WTC11 (cell line): ENCODE measurements around the gene HECW1. TPM values are rescaled to one million over a fixed set of nuclear protein-coding genes. Genes with fewer than 3 reads are reported as not detected.

Experiments used
- ATAC-seq: fragments of 200-7000 bp; cut with Tn5 transposase; 2 replicates; pipeline ENCODE4 v1.10.0; 2021; ENCODE audit warnings: mild to moderate bottlenecking, moderate library complexity
- CTCF ChIA-PET: fragments of 300-600 bp; sonication (Branson Sonifier 250); formaldehyde crosslinking; loops from one replicate; lab custom pipeline; 2021; ENCODE audit warnings: antibody characterized with exemption; lab: Charles Lee
- POLR2A ChIA-PET: fragments of 350-600 bp; sonication (Branson Sonifier 250); formaldehyde crosslinking; loops from one replicate; lab custom pipeline; 2021; ENCODE audit warnings: antibody characterized with exemption; lab: Charles Lee
- DNase-seq: peaks from one replicate; pipeline ENCODE4 v3.0.0; 2021; ENCODE audit warnings: low spot score
- H3K27ac Mint-ChIP-seq: 2 replicates; pipeline ENCODE4 v1.8.0; 2021; ENCODE audit warnings: mixed read lengths
- H3K27me3 Mint-ChIP-seq: 2 replicates; pipeline ENCODE4 v1.8.0; 2021; ENCODE audit warnings: low read depth, mild to moderate bottlenecking, moderate library complexity, mixed read lengths
- H3K36me3 Mint-ChIP-seq: 2 replicates; pipeline ENCODE4 v1.8.0; 2021; ENCODE audit warnings: mixed read lengths
- H3K4me1 Mint-ChIP-seq: 2 replicates; pipeline ENCODE4 v1.8.0; 2022; ENCODE audit warnings: mixed read lengths
- H3K4me3 Mint-ChIP-seq: 2 replicates; pipeline ENCODE4 v1.8.0; 2021; ENCODE audit warnings: mild to moderate bottlenecking, moderate library complexity, mixed read lengths
- H3K9me3 Mint-ChIP-seq: 2 replicates; pipeline ENCODE4 v1.8.0; 2021; ENCODE audit warnings: mixed read lengths
- ATF1 ChIP-seq: sonication (generic); formaldehyde crosslinking; IDR thresholded peaks from 2 replicates; pipeline ENCODE4 v1.8.1; 2023; ENCODE audit warnings: mild to moderate bottlenecking, moderate library complexity, missing genetic modification reagents
- ELF4 ChIP-seq: sonication (generic); formaldehyde crosslinking; IDR thresholded peaks from 2 replicates; pipeline ENCODE4 v1.8.1; 2022; ENCODE audit warnings: low read depth, mild to moderate bottlenecking, moderate library complexity, missing genetic modification reagents
- FOXJ3 ChIP-seq: sonication (generic); formaldehyde crosslinking; IDR thresholded peaks from 2 replicates; pipeline ENCODE4 v1.9.0; 2021; ENCODE audit warnings: missing genetic modification reagents, mild to moderate bottlenecking, borderline replicate concordance
- GRHL2 ChIP-seq: fragments of 250-450 bp; sonication (Bioruptor Pico); IDR thresholded peaks from 2 replicates; pipeline ENCODE4 v1.8.0; 2022; ENCODE audit warnings: mild to moderate bottlenecking, moderate library complexity; ENCODE audit not compliant: insufficient replicate concordance, severe bottlenecking
- JAZF1 ChIP-seq: fragments of 250-450 bp; sonication (Bioruptor Pico); IDR thresholded peaks from 2 replicates; pipeline ENCODE4 v1.9.0; 2021; ENCODE audit warnings: moderate library complexity, mild to moderate bottlenecking, inconsistent platforms
- JUN ChIP-seq: sonication (generic); formaldehyde crosslinking; IDR thresholded peaks from 2 replicates; pipeline ENCODE4 v1.8.0; 2023; ENCODE audit warnings: mild to moderate bottlenecking, missing genetic modification reagents
- NFYB ChIP-seq: sonication (generic); formaldehyde crosslinking; conservative IDR thresholded peaks from 2 replicates; pipeline ENCODE4 v1.8.0; 2022; ENCODE audit warnings: low read depth, missing genetic modification reagents
- ZNF121 ChIP-seq: sonication (generic); formaldehyde crosslinking; IDR thresholded peaks from 2 replicates; pipeline ENCODE4 v1.8.0; 2023; ENCODE audit warnings: missing genetic modification reagents
- ZNF423 ChIP-seq: fragments of 250-450 bp; sonication (Bioruptor Pico); IDR thresholded peaks from 2 replicates; pipeline ENCODE4 v2.1.2; 2022; ENCODE audit warnings: mild to moderate bottlenecking, moderate library complexity
- total RNA-seq: library from RNA; stranded (reverse); gene quantifications from 3 replicates; pipeline ENCODE4 v1.2.3, GENCODE V29; 2021
- TF ChIP-seq, protein P1 (sequence below): sonication (generic); formaldehyde crosslinking; conservative IDR thresholded peaks from 2 replicates; pipeline ENCODE4 v1.8.1; 2023; ENCODE audit warnings: mild to moderate bottlenecking, low read depth, missing genetic modification reagents, moderate library complexity
- TF ChIP-seq, protein P2 (sequence below): fragments of 250-450 bp; sonication (Bioruptor Pico); IDR thresholded peaks from 2 replicates; pipeline ENCODE4 v1.9.0; 2021; ENCODE audit warnings: mild to moderate bottlenecking
- TF ChIP-seq, protein P3 (sequence below): sonication (generic); formaldehyde crosslinking; IDR thresholded peaks from 2 replicates; pipeline ENCODE4 v1.8.0; 2022; ENCODE audit warnings: mild to moderate bottlenecking, missing genetic modification reagents

Gene HECW1
- total RNA-seq, 1 experiment from 2014 or later: 6.1 TPM

DNA sequence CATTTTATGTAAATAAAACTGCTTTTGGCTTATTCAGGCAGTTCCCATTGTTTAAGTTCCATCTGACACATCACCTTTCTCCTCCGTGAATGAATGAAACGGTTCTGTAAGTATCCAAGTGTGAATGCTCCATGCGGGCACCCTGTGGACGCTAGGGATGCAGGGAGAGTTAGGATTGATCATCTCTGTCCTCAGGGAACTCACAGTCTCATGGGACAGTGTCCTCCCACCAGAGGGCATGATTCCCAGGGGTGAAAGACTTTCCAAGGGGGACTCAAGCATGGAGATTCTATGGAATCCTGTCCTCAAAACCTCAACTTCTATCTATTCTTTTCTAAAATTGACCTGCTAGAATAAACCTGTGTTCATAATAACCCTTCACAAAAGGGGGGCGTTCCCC is 98.8 kb downstream of the HECW1 start:
- POLR2A ChIA-PET: no interaction called here
- Mint-ChIP-seq H3K4me1 (peaks cover 64% of the 10 kb centered on the region), H3K27me3 (no peaks in the 10 kb centered on the region), H3K36me3 (no peaks in the 10 kb centered on the region), H3K4me3 (no peak overlapping the region), H3K27ac (peak overlapping the region; percentile 27), H3K9me3 (peaks cover 4% of the 10 kb centered on the region)
- CTCF ChIA-PET: interaction anchor here (1.0 to 1.4 kb wide), 3 partner anchors 10 to 103 kb away, joined by 3 to 6 read pairs (median 4); no protein-coding TSS in a partner anchor
- peak; percentile 76 for ATAC-seq
- TF ChIP-seq FOXJ3 (CRISPR knock-in tag): no peak
- TF ChIP-seq ZNF121: no peak
- TF ChIP-seq GRHL2: no peak
- TF ChIP-seq ELF4: no peak
- TF ChIP-seq, protein P1, sequence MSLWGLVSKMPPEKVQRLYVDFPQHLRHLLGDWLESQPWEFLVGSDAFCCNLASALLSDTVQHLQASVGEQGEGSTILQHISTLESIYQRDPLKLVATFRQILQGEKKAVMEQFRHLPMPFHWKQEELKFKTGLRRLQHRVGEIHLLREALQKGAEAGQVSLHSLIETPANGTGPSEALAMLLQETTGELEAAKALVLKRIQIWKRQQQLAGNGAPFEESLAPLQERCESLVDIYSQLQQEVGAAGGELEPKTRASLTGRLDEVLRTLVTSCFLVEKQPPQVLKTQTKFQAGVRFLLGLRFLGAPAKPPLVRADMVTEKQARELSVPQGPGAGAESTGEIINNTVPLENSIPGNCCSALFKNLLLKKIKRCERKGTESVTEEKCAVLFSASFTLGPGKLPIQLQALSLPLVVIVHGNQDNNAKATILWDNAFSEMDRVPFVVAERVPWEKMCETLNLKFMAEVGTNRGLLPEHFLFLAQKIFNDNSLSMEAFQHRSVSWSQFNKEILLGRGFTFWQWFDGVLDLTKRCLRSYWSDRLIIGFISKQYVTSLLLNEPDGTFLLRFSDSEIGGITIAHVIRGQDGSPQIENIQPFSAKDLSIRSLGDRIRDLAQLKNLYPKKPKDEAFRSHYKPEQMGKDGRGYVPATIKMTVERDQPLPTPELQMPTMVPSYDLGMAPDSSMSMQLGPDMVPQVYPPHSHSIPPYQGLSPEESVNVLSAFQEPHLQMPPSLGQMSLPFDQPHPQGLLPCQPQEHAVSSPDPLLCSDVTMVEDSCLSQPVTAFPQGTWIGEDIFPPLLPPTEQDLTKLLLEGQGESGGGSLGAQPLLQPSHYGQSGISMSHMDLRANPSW (CRISPR knock-in tag): no peak
- TF ChIP-seq NFYB (CRISPR knock-in tag): no peak
- TF ChIP-seq JAZF1: no peak
- DNase-seq: no peak

DNA sequence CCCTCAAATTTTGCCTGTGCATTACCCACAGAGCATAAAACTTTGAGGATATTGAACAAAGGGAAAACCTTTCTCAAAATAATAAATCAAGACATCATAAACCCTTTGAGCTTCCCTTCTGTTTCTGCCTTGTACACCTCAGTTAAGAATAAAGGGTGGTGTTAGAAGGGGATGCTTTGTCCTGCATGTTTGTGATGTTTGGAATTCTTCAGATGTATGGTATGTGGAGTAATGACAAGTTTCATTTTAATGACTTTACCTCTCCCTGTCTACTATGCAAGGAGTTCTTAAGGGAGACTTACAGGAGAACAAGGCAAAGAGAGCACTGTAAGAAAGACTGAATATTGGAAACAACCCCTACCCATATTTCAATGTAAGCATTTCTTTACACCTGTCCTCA is 99.2 kb downstream of the HECW1 start:
- no peak overlapping the region for H3K4me3 Mint-ChIP-seq
- DNase-seq: no peak
- no peaks in the 10 kb centered on the region for H3K36me3 Mint-ChIP-seq
- H3K27ac Mint-ChIP-seq: no peak overlapping the region; the same call in 1 of the 2 replicates
- H3K4me1 Mint-ChIP-seq: peaks cover 60% of the 10 kb centered on the region
- ChIA-PET CTCF (interaction anchor here (0.6 kb wide), 1 partner anchor 16 kb away, joined by 3 read pairs; no protein-coding TSS in a partner anchor), POLR2A (no interaction called here)
- peak; percentile 35; the same call in 1 of the 2 replicates for ATAC-seq
- no peak for TF ChIP-seq ATF1 (CRISPR knock-in tag)
- TF ChIP-seq, protein P2, sequence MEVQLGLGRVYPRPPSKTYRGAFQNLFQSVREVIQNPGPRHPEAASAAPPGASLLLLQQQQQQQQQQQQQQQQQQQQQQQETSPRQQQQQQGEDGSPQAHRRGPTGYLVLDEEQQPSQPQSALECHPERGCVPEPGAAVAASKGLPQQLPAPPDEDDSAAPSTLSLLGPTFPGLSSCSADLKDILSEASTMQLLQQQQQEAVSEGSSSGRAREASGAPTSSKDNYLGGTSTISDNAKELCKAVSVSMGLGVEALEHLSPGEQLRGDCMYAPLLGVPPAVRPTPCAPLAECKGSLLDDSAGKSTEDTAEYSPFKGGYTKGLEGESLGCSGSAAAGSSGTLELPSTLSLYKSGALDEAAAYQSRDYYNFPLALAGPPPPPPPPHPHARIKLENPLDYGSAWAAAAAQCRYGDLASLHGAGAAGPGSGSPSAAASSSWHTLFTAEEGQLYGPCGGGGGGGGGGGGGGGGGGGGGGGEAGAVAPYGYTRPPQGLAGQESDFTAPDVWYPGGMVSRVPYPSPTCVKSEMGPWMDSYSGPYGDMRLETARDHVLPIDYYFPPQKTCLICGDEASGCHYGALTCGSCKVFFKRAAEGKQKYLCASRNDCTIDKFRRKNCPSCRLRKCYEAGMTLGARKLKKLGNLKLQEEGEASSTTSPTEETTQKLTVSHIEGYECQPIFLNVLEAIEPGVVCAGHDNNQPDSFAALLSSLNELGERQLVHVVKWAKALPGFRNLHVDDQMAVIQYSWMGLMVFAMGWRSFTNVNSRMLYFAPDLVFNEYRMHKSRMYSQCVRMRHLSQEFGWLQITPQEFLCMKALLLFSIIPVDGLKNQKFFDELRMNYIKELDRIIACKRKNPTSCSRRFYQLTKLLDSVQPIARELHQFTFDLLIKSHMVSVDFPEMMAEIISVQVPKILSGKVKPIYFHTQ (CRISPR knock-in tag): no peak
- TF ChIP-seq, protein P3, sequence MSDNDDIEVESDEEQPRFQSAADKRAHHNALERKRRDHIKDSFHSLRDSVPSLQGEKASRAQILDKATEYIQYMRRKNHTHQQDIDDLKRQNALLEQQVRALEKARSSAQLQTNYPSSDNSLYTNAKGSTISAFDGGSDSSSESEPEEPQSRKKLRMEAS: no peak
- TF ChIP-seq ZNF423 (CRISPR knock-in tag): no peak
- TF ChIP-seq, protein P1 (CRISPR knock-in tag): no peak
- peaks cover 4% of the 10 kb centered on the region for H3K9me3 Mint-ChIP-seq
- H3K27me3 Mint-ChIP-seq: no peaks in the 10 kb centered on the region

DNA sequence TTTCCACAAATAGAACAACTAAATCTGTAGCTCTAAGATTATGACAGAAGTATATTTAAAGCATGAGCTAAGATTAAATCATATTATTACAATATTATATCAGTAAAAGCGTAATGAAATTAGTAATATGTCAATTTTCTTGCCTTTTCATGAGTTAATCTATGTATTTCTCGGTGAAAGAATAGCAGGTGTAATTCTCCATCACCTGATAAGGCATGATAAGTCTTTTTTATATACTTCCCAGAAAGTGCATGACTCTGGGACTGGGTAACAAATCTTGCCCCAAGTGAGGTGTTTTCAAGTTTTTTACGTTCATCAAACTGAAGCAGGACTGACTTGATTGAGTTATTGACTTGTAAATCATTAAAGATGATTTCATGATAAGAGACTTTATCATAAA is 100.5 kb downstream of the HECW1 start:
- Mint-ChIP-seq H3K27me3 (no peaks in the 10 kb centered on the region), H3K4me1 (peaks cover 60% of the 10 kb centered on the region), H3K4me3 (no peak overlapping the region), H3K36me3 (no peaks in the 10 kb centered on the region), H3K27ac (no peak overlapping the region), H3K9me3 (peaks cover 4% of the 10 kb centered on the region)
- ATAC-seq: no peak
- DNase-seq: no peak
- TF ChIP-seq JUN: no peak
- TF ChIP-seq, protein P3: no peak
- ChIA-PET CTCF (no interaction called here), POLR2A (interaction anchor here (0.7 kb wide), 1 partner anchor 42 kb away, joined by 3 read pairs; no protein-coding TSS in a partner anchor)
